SIG-M5 (cell line): ENCODE data around the gene FCRL2.

Experiments
- DNase-seq: peaks from one replicate; lab custom pipeline; 2025; lab: John Stamatoyannopoulos, UW

The FCRL2 gene, protein sequence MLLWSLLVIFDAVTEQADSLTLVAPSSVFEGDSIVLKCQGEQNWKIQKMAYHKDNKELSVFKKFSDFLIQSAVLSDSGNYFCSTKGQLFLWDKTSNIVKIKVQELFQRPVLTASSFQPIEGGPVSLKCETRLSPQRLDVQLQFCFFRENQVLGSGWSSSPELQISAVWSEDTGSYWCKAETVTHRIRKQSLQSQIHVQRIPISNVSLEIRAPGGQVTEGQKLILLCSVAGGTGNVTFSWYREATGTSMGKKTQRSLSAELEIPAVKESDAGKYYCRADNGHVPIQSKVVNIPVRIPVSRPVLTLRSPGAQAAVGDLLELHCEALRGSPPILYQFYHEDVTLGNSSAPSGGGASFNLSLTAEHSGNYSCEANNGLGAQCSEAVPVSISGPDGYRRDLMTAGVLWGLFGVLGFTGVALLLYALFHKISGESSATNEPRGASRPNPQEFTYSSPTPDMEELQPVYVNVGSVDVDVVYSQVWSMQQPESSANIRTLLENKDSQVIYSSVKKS

GRCh38 chr1:157776971-157777391, at the start of gene FCRL2:
Gene FCRL2 (minus strand): TSS chr1:157777132. CDS start chr1:157777073, 59 bp downstream.
- DNase-seq = no peak

- no peak for DNase-seq
Observed at GRCh38 chr1:157820299-157820698, 43.4 kb upstream of the FCRL2 start.

- DNase-seq = no peak
Observed at GRCh38 chr1:157819896-157820295, 43.0 kb upstream of the FCRL2 start, which contains the start of gene FCRL1. Gene FCRL1 (minus strand): TSS chr1:157820120. CDS start chr1:157820037, 83 bp downstream.

GRCh38 chr1:157819215-157819614, 42.3 kb upstream of the FCRL2 start:
- no peak for DNase-seq

DNA sequence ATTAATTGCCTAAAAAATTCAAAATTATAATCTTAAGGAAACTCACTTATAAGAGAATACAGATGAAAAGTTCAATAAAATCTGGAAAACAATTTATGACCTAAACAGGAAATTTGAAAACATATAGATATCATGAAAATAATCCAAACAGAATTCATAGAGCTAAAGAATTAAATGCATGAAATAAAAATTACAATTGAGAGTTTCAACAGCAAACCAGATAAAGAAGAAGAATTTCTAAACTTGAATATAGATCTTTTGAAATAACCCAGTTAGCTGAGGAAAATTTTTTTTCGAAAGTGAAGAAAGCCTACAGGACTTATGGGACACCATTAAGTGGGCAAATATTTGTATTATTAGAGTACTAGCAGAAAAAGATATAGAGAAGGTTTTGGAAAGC, 36.3 kb upstream of the FCRL2 start:
- DNase-seq = no peak

DNA sequence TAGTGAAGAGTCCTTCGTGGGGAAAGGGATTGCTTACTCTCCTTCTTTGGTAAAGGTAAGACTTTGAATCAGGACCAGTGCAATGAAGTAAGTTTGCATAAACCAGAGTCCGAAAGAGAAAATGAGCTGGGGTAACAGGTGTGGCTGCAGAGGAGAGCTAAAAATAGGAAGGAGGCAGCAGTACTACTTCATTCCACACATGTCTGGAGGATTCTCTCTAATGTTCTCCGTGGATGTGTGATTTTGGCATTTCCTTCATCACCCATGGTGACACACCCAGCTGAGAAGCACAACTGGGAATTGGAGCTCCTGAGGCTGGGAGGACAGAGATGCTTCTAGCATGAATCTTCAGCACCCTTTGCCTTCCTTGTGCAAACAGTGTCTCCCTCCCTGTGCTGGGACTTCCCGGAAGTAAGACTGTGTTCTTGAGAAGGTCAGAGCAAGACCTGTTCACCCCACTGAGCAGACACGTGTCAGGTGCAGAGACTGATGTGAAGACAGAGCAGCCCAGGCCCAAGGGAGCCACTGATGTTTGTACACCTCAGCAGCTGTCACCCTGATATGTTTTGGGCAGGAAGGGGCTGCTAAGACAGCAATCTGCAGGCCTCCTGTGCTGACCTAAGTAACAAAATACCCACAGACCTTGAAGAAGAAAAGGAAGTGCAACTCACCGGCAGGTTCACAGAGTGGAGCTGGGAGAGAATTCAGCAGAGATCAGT, 29.7 kb upstream of the FCRL2 start:
- DNase-seq = no peak

DNA sequence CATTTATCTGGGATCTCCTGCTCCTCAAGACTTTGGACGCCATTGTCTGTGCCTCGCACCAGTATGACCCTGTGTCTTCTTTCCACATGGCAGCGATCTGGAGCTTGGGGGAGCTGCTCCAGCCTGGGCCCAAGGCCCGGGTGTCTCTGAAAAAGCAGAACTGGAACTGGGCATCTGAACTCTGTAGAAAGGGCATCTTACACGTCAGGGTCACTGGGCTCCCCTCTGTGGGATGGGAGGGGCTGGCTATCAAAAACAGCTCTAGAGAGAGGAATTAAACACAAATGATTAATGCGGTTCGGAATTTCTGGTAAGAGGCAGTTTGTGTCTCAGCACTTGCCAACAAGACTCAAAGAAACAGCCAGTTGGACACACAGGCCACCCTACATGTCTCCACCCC, 26.9 kb upstream of the FCRL2 start:
- DNase-seq = no peak

GRCh38 chr1:157799996-157800395, 23.1 kb upstream of the FCRL2 start:
- no peak for DNase-seq

- DNase-seq = no peak
Observed at GRCh38 chr1:157798211-157798610, 21.3 kb upstream of the FCRL2 start.

DNA sequence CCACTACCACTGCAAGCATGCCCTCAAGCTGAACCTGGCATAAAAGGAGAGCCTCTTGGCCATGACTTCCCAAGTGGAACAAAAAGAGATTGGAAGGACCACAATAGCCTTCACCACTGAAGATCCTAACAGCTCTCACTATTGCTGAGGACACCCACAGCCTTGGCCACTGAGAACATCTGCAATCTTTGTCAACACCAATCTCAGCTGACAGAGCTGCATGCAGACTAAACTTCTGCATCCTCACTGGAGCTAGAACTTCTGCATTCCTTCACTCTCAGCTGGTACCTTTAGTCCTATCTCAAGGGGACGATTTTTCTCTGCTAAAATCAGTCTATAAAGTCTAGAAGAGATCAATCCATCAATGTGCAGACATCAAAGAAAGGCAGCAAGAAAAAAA, 8.3 kb upstream of the FCRL2 start:
- DNase-seq = no peak

DNA sequence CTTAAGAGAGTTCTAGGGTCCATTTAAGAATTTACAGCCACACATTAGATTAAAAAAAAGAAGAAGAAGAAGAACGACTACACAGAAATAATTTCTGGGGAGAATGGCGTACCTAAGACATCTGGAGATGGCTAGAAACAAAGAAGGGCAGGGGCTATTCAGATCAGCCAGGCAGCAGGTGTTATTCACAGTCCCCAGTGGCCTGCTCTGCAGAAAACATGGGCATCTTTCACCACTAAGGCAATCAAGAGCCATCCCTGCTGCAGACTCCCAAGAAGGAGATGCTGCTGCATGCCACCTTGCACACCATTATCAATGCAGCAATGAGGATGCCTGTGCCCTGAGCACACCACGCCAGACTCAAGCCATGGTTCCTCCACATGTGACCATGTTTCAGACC, 7.9 kb upstream of the FCRL2 start:
- DNase-seq = no peak

DNA sequence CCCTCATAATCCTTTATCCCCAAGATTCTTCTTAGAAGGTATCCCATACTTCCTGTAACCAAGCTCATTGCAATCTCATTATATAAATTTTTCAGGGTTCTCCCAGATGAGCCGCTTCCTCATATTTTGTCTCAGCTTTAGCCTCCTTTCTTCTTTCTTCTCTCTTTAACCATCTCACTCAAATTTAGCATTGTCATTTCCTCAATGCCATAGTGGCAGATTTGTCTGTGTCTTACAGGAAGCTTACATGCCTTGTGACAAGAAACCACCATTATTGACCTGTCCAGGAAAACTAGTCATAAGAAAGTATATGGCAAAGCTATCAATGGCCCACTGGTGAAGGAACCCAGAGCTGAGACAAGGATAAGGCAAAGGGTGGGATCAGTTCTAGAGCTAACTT, 6.0 kb upstream of the FCRL2 start:
- DNase-seq = no peak

GRCh38 chr1:157781048-157781447, 4.1 kb upstream of the FCRL2 start:
- no peak for DNase-seq

DNA sequence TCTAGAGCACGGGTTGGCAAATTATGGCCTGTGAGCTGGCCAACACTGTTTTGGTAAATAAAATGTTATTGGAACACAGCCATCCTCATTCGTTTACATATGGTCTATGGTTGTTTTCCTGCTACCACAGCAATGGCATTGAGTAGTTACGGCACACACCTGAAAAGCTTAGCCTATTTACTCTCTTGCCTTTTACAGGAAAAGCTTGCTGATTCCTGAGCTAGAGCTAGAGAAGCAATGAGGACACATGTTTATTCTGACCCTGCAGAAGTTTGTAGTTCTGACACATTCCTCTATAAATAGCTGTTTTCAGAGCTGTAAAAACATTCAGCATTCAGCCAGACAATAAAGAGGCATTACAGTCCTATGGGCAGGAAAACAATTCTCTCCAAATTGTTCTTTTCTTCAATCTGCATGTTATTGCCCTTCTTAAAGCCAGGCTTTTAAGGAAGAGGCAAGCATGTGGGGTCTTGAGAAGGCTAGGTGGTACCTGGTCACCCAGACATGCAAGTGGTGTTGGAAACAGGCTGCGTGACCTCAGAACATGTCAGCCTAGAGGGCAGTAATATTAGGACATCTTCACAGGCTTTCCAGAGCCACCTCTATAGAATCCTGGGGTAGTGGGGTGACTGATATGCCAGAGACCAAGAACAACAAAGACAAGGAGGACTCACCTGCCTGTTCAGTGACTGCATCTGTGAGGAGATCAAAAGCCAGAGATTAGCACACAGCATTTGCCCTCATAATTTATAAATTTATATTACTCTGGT, 1.6 kb downstream of the FCRL2 start:
- DNase-seq = no peak

DNA sequence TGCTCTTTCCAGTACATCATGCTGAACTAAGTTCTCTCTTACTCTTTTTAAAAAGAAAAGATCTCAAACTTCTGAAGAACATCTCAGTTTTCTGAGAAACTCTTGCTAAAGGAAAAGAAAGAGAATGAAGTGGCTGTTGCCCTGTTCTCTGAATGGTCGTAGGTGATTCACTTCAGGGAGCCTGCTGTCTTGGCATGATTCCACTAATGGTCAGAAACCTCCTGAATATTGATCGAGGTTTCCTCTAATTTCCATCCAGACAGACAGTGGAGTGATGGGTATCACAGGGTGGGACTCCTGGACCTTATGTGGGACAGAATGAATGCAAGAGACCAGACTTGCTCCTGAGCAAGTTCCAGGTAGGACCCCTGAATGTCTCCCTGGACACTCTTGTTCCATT, 2.5 kb downstream of the FCRL2 start:
- no peak for DNase-seq

DNA sequence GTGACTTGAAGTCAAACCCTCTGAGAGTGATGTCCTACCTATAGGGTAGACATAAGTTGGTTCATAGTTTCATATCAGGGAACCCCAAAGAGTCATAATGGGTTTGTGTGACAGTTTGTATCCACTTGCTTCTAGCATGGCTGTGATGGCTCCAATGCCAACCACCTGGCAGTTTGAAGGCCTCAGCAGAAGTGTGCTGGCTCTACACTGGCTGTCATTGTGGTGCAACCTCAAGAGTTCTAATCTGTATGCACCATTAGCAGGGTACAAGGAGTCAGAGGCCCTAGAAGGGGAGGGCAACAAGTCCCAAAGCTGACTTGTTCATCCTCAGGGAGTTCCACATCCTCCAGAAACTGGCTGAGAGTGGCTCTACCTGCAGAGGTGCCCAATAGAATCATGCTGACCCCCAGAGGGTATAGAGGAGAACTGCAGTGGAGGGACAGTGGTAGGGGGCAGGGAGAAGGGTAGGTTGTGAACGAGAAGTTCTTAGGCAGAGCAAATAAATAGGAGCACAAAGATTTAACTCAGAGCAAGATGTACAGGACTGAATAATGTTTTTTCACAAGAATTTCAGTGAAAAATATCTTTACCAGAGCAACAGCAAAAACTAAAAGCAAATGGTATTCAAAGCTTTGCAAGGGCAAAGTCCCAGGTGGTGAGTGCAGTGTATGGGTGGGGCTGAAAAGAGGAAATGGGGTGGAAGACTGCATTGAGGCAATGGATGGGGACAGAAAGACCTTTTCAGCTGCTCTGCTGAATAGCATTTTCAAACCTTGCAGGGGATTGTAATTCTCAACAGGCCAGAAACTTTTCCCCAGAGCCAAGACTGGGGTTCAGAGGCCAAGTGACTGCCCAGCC, 3.2 kb downstream of the FCRL2 start:
- DNase-seq = no peak

GRCh38 chr1:157771661-157772425, 5.1 kb downstream of the FCRL2 start:
- no peak for DNase-seq

DNA sequence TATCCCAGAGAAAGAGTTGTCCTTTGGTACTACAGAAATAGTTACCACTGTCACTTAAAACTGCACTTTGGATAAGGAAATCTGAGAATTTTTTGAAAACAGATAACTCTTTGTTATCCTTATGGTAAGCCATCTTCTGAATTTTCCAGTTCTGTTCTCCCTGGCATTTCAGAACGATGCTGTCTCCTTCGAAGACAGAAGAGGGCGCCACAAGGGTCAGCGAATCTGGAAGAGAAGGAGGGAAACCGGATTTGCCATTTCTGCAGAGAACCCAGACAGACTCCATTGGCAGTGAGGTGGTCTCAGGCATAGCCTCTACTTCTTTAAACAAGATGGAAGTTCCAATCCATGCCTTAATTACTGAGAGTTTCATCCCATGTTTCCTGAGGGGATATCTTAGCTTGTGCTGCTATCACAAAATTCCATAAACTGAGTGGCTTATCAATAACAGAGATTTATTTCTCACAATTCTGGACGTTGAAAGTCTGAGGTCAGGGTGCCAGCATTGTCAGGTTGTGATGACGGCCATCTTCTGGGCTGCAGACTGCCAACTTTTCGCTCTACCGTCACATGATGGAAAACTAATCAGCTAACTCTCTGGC, 6.4 kb downstream of the FCRL2 start:
- DNase-seq = no peak

GRCh38 chr1:157766792-157767191, 10.1 kb downstream of the FCRL2 start:
- DNase-seq = no peak

- no peak for DNase-seq
Observed at GRCh38 chr1:157758018-157758417, 18.9 kb downstream of the FCRL2 start.
